IMR-90 (cell line): Measurements from ENCODE around the gene OPCML. TPM values are rescaled to one million over a fixed set of nuclear protein-coding genes. Genes with fewer than 3 reads are reported as not detected.

ENCODE experiments used
- ATAC-seq: fragments of 200-7000 bp; cut with Tn5 transposase; 2 replicates; pipeline ENCODE4 v1.9.1; 2020; ENCODE audit warnings: low read depth, mild to moderate bottlenecking, moderate library complexity
- BruUV-seq: library from RNA; stranded (reverse); fragments of 400-500 nt; replicated peaks from 2 replicates; lab custom pipeline; 2021; lab: Mats Ljungman, UMichigan
- CTCF ChIA-PET: fragments of 300-600 bp; formaldehyde crosslinking; extraction: SDS; loops from one replicate; lab custom pipeline; 2021; ENCODE audit warnings: antibody characterized with exemption; lab: Yijun Ruan, JAX
- POLR2A ChIA-PET: fragments of 300-600 bp; sonication (Branson Sonifier 250); formaldehyde crosslinking; loops from one replicate; lab custom pipeline; 2022; ENCODE audit warnings: antibody characterized with exemption; ENCODE audit not compliant: unreplicated experiment; lab: Charles Lee
- DNase-seq: peaks from one replicate; pipeline ENCODE4 v3.0.0; 2013
- H2AFZ ChIP-seq: replicated peaks from 2 replicates; pipeline ENCODE3; 2013; ENCODE audit warnings: low read length, mild to moderate bottlenecking; ENCODE audit not compliant: poor library complexity
- H2AK5ac ChIP-seq: 2 replicates; pipeline ENCODE4 v1.6.1; 2013; ENCODE audit warnings: low read depth, low read length, inconsistent platforms
- H2AK9ac ChIP-seq: replicated peaks from 2 replicates; pipeline ENCODE3; 2013; ENCODE audit warnings: mild to moderate bottlenecking, low read depth, low read length, moderate library complexity; ENCODE audit not compliant: poor library complexity
- H2BK120ac ChIP-seq: 2 replicates; pipeline ENCODE4 v1.6.1; 2013; ENCODE audit warnings: low read depth, low read length, inconsistent platforms
- H2BK15ac ChIP-seq: 3 replicates; pipeline ENCODE4 v1.6.1; 2013; ENCODE audit warnings: low read depth, low read length, inconsistent platforms
- H2BK20ac ChIP-seq: 2 replicates; pipeline ENCODE4 v1.6.1; 2013; ENCODE audit warnings: low read depth, mild to moderate bottlenecking, inconsistent platforms, low read length, moderate library complexity
- H2BK5ac ChIP-seq: 2 replicates; pipeline ENCODE4 v1.6.1; 2013; ENCODE audit warnings: mild to moderate bottlenecking, low read depth, low read length, inconsistent platforms; ENCODE audit not compliant: poor library complexity, severe bottlenecking
- H3K14ac ChIP-seq: replicated peaks from 2 replicates; pipeline ENCODE4 v1.6.1; 2013; ENCODE audit warnings: low read depth, low read length, inconsistent platforms
- H3K18ac ChIP-seq: 2 replicates; pipeline ENCODE4 v1.6.1; 2013; ENCODE audit warnings: low read depth, low read length, control low read depth
- H3K23ac ChIP-seq: 2 replicates; pipeline ENCODE4 v1.6.1; 2013; ENCODE audit warnings: low read depth, low read length, inconsistent platforms
- H3K27ac ChIP-seq: 2 replicates; pipeline ENCODE4 v1.5.1; 2013; ENCODE audit warnings: mild to moderate bottlenecking, control low read depth, low read length; ENCODE audit not compliant: insufficient read depth
- H3K27me3 ChIP-seq: 2 replicates; pipeline ENCODE4 v1.6.1; 2013; ENCODE audit warnings: low read length; ENCODE audit not compliant: control insufficient read depth, insufficient read depth
- H3K36me3 ChIP-seq: 2 replicates; pipeline ENCODE4 v1.6.1; 2013; ENCODE audit warnings: low read length, mixed read lengths; ENCODE audit not compliant: control insufficient read depth, insufficient read depth
- H3K4ac ChIP-seq: 2 replicates; pipeline ENCODE4 v1.6.1; 2013; ENCODE audit warnings: low read depth, low read length, inconsistent platforms
- H3K4me1 ChIP-seq: 2 replicates; pipeline ENCODE4 v1.6.1; 2013; ENCODE audit warnings: low read length, mixed read lengths; ENCODE audit not compliant: control insufficient read depth, insufficient read depth
- H3K4me2 ChIP-seq: 2 replicates; pipeline ENCODE4 v1.6.1; 2013; ENCODE audit warnings: low read depth, mild to moderate bottlenecking, control low read depth, low read length, moderate library complexity
- H3K4me3 ChIP-seq: 2 replicates; pipeline ENCODE4 v1.5.1; 2013; ENCODE audit warnings: low read depth, mild to moderate bottlenecking, control low read depth, low read length, moderate library complexity; ENCODE audit not compliant: insufficient read depth
- H3K56ac ChIP-seq: 2 replicates; pipeline ENCODE4 v1.6.1; 2013; ENCODE audit warnings: low read length, inconsistent platforms; ENCODE audit not compliant: insufficient read depth; ENCODE audit errors: extremely low read depth
- H3K79me1 ChIP-seq, 2 experiments: 2 replicates each; pipeline ENCODE4 v1.6.1; 2013; ENCODE audit warnings: low read length in 2 of 2, inconsistent platforms in 1 of 2, low read depth in 1 of 2
- H3K9ac ChIP-seq: 2 replicates; pipeline ENCODE4 v1.6.1; 2013; ENCODE audit warnings: low read depth, low read length, control low read depth
- H3K9me1 ChIP-seq: 2 replicates; pipeline ENCODE4 v1.6.1; 2013; ENCODE audit warnings: low read length, inconsistent platforms; ENCODE audit not compliant: insufficient read depth
- H3K9me3 ChIP-seq: 2 replicates; pipeline ENCODE4 v1.6.1; 2013; ENCODE audit warnings: low read length; ENCODE audit not compliant: control insufficient read depth, insufficient read depth
- H4K20me1 ChIP-seq: 2 replicates; pipeline ENCODE4 v1.6.1; 2013; ENCODE audit warnings: low read length, inconsistent platforms; ENCODE audit not compliant: insufficient read depth
- H4K5ac ChIP-seq: 2 replicates; pipeline ENCODE4 v1.6.1; 2013; ENCODE audit warnings: mild to moderate bottlenecking, low read depth, low read length, control low read depth
- H4K8ac ChIP-seq, 2 experiments: 2 replicates each; pipeline ENCODE4 v1.6.1; 2013; ENCODE audit warnings: low read depth in 2 of 2, low read length in 2 of 2, control low read depth in 1 of 2, inconsistent platforms in 1 of 2
- H4K91ac ChIP-seq: 2 replicates; pipeline ENCODE4 v1.6.1; 2013; ENCODE audit warnings: low read depth, low read length, inconsistent platforms; ENCODE audit not compliant: insufficient read depth
- CEBPB ChIP-seq: IDR thresholded peaks from 2 replicates; pipeline ENCODE4 v1.6.1; 2012; ENCODE audit warnings: low read depth, low read length, improper control_type of control experiment
- WGBS, 2 experiments: methylation state at CpG; one replicate each; pipeline versions ENCODE4 v1.1.5 to v1.1.7; 2013; ENCODE audit warnings: missing lambda C conversion rate in 2 of 2; ENCODE audit not compliant: insufficient read length in 1 of 2; ENCODE audit errors: extremely low coverage in 2 of 2; 5-methylcytosine and 5-hydroxymethylcytosine counted together
- dilution Hi-C: fragments of 300-500 bp; cut with HindIII; formaldehyde crosslinking; loops from one replicate; pipeline ENCODE4 v1.14.3; 2018; ENCODE audit warnings: low sequenced_read_pairs; ENCODE audit not compliant: unreplicated experiment
- in situ Hi-C: fragments of 300-500 bp; cut with MboI; formaldehyde crosslinking; loops from 3 replicates; pipeline ENCODE4 v1.14.3; 2019; ENCODE audit warnings: low sequenced_read_pairs, inconsistent platforms, mixed read lengths
- intact Hi-C: fragments of 100-400 bp; cut with micrococcal nuclease; formaldehyde crosslinking; loops from 2 replicates; pipeline ENCODE4 v1.10.0; 2022
- polyA plus RNA-seq, 3 experiments: library from polyadenylated mRNA; depleted of rRNA; stranded (reverse); fragments of >200 nt; gene quantifications; 2 replicates each; pipeline ENCODE4 v1.2.3, GENCODE V29; 2012; ENCODE audit warnings: low replicate concordance in 1 of 3
- total RNA-seq: library from RNA; depleted of rRNA; stranded (reverse); fragments of >200 nt; gene quantifications from 2 replicates; pipeline ENCODE4 v1.2.3, GENCODE V29; 2012
- TF ChIP-seq, protein P1 (sequence below): fragments of 150-350 bp; IDR thresholded peaks from 2 replicates; pipeline ENCODE4 v1.6.1; 2016; ENCODE audit warnings: low read depth, mild to moderate bottlenecking, low read length, moderate library complexity, borderline replicate concordance

OPCML gene
- total and polyA plus RNA-seq, 2 of the 4 experiments (the other 2 are of a cell fraction): under 0.01 to 2.6 TPM

DNA sequence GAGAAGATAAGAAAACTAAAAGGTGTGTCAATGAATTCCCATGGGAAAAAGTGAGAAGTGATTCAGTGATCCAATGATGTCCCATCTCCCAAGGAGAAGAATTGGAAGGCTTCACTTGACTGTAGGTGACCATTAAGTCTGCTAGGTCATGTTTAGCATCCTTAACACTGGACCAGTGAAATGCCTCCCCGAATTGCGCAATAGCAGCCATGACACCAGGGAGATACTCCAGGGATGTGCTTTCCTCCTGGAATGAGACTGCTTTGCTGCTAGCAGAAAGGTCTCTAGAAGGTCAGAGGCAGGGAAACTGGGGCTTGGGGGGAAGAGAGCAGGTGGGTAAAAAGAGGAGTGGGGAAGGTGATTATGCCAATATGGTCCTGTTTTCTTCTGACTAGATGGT, 364.3 kb downstream of the OPCML start:
- WGBS, 2 experiments: 40% methylated on average over 1 of the region's 2 CpGs; no CpG with 5 or more reads in 1 of the 2 experiments
- no TSS peak for BruUV-seq

More for the DNA sequence above, 364.3 kb downstream of the OPCML start:
- ChIA-PET POLR2A (no interaction called here), CTCF (no interaction called here)
- no peak overlapping the region for H2AK9ac ChIP-seq
- no peak overlapping the region for H2BK120ac ChIP-seq
- no peak overlapping the region for H3K18ac ChIP-seq
- H3K9ac ChIP-seq: no peak overlapping the region
- no peak overlapping the region for H3K4me3 ChIP-seq
- no peaks in the 10 kb centered on the region for H3K9me1 ChIP-seq
- H4K5ac ChIP-seq: no peak overlapping the region
- H2BK5ac ChIP-seq: no peak overlapping the region
- no peak overlapping the region for H4K91ac ChIP-seq
- DNase-seq (no peak), ATAC-seq (no peak)
- peak; percentile 91 for TF ChIP-seq CEBPB
- TF ChIP-seq, protein P1, sequence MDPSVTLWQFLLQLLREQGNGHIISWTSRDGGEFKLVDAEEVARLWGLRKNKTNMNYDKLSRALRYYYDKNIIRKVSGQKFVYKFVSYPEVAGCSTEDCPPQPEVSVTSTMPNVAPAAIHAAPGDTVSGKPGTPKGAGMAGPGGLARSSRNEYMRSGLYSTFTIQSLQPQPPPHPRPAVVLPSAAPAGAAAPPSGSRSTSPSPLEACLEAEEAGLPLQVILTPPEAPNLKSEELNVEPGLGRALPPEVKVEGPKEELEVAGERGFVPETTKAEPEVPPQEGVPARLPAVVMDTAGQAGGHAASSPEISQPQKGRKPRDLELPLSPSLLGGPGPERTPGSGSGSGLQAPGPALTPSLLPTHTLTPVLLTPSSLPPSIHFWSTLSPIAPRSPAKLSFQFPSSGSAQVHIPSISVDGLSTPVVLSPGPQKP: no peak
- H2AFZ ChIP-seq: no peak overlapping the region
- intact Hi-C loops: no loop called here
- no peaks in the 10 kb centered on the region for H3K79me1 ChIP-seq
- in situ Hi-C loops: no loop called here
- H3K23ac ChIP-seq: no peak overlapping the region
- no peaks in the 10 kb centered on the region for H3K4me1 ChIP-seq
- H4K20me1 ChIP-seq: no peaks in the 10 kb centered on the region
- dilution Hi-C loops: no loop called here
- no peak overlapping the region for H2BK20ac ChIP-seq
- peaks cover 21% of the 10 kb centered on the region for H3K9me3 ChIP-seq
- no peak overlapping the region for H2AK5ac ChIP-seq
- no peak overlapping the region for H4K8ac ChIP-seq
- H3K14ac ChIP-seq: no peak overlapping the region
- H3K27ac ChIP-seq: no peak overlapping the region
- no peak overlapping the region for H3K4ac ChIP-seq
- no peak overlapping the region for H3K4me2 ChIP-seq
- no peaks in the 10 kb centered on the region for H3K36me3 ChIP-seq
- no peaks in the 10 kb centered on the region for H3K27me3 ChIP-seq
- no peak overlapping the region for H2BK15ac ChIP-seq
- H3K56ac ChIP-seq: no peak overlapping the region
